Endothelial cell of umbilical vein (primary cell): Measurements from ENCODE around the gene FAM114A2. TPM values are rescaled to one million over a fixed set of nuclear protein-coding genes. Genes with fewer than 3 reads are reported as not detected.
A peak's percentile ranks its signal among the peaks of the same experiment; 100 is the strongest.

Source experiments
- BruUV-seq: library from RNA; stranded (reverse); fragments of 400-500 nt; replicated peaks from 2 replicates; lab custom pipeline; 2021; lab: Mats Ljungman, UMichigan
- CTCF ChIA-PET: fragments of 300-600, 350-600 bp; sonication (Branson Sonifier 250); formaldehyde crosslinking; loops from one replicate; lab custom pipeline; 2021; ENCODE audit warnings: antibody characterized with exemption, inconsistent platforms; lab: Charles Lee
- POLR2A ChIA-PET: fragments of 300-600, 350-600 bp; sonication (Branson Sonifier 250); formaldehyde crosslinking; loops from one replicate; lab custom pipeline; 2021; ENCODE audit warnings: antibody characterized with exemption, inconsistent platforms; lab: Charles Lee
- DNase-seq: peaks from one replicate; pipeline ENCODE4 v3.0.0-alpha.2; 2011; ENCODE audit warnings: low read depth, low spot score
- FAIRE-seq: peaks from 2 replicates; lab custom pipeline; 2011; peaks lifted over from hg19 to GRCh38; lab: Jason Lieb, UNC
- H2AFZ ChIP-seq: 2 replicates; pipeline ENCODE4 v1.6.0; 2012; ENCODE audit warnings: low read depth, low read length, control low read depth, inconsistent platforms
- H3K27ac ChIP-seq: 2 replicates; pipeline ENCODE4 v1.5.1; 2011; ENCODE audit warnings: low read depth, mild to moderate bottlenecking, control low read depth, low read length, moderate library complexity; ENCODE audit not compliant: insufficient read depth
- H3K27me3 ChIP-seq, 2 experiments: 2 replicates each; pipeline versions ENCODE4 v1.6.0 to v1.6.1; 2011; ENCODE audit warnings: low read length in 2 of 2, mixed read lengths in 1 of 2; ENCODE audit not compliant: control insufficient read depth in 2 of 2, insufficient read depth in 2 of 2
- H3K36me3 ChIP-seq, 2 experiments: 2 replicates in 1 of 2; 3 replicates in 1 of 2; pipeline ENCODE4 v1.5.1; 2011; ENCODE audit warnings: low read length in 2 of 2, mild to moderate bottlenecking in 1 of 2, moderate library complexity in 1 of 2; ENCODE audit not compliant: control insufficient read depth in 2 of 2, insufficient read depth in 2 of 2; ENCODE audit errors: extremely low read depth in 1 of 2
- H3K4me1 ChIP-seq: 3 replicates; pipeline ENCODE4 v1.5.1; 2011; ENCODE audit warnings: mild to moderate bottlenecking, low read length; ENCODE audit not compliant: control insufficient read depth, insufficient read depth; ENCODE audit errors: extremely low read depth
- H3K4me2 ChIP-seq: 2 replicates; pipeline ENCODE4 v1.6.1; 2011; ENCODE audit warnings: low read length, control low read depth, mixed read lengths; ENCODE audit not compliant: insufficient read depth
- H3K4me3 ChIP-seq, 3 experiments: fragments of 200-600 bp in 1 of 3; sonication (generic), shearing (Covaris generic) in 1 of 3; replicated peaks in 1 of 3; 2 replicates each; pipeline ENCODE4 v1.5.1; 2011 to 2016; ENCODE audit warnings: control low read depth in 3 of 3, low read length in 3 of 3, mild to moderate bottlenecking in 2 of 3, inconsistent platforms in 1 of 3, low read depth in 1 of 3, moderate library complexity in 1 of 3; ENCODE audit not compliant: insufficient read depth in 1 of 3
- H3K79me2 ChIP-seq: 2 replicates; pipeline ENCODE4 v1.6.0; 2012; ENCODE audit warnings: low read length, inconsistent platforms; ENCODE audit not compliant: control insufficient read depth, insufficient read depth
- H3K9ac ChIP-seq: replicated peaks from 2 replicates; pipeline ENCODE3; 2011; ENCODE audit warnings: low read length, control low read depth; ENCODE audit not compliant: insufficient read depth; ENCODE audit errors: extremely low read depth
- H3K9me1 ChIP-seq: replicated peaks from 3 replicates; pipeline ENCODE4 v1.6.0; 2011; ENCODE audit warnings: mild to moderate bottlenecking, low read length; ENCODE audit not compliant: control insufficient read depth, insufficient read depth; ENCODE audit errors: extremely low read depth
- H3K9me3 ChIP-seq: replicated peaks from 2 replicates; pipeline ENCODE4 v1.5.1; 2012; ENCODE audit warnings: low read length, inconsistent platforms; ENCODE audit not compliant: control insufficient read depth, insufficient read depth
- H4K20me1 ChIP-seq: replicated peaks from 2 replicates; pipeline ENCODE3; 2011; ENCODE audit warnings: mild to moderate bottlenecking, low read length; ENCODE audit not compliant: control insufficient read depth, insufficient read depth; ENCODE audit errors: extremely low read depth
- CTCF ChIP-seq, 2 donors: IDR thresholded peaks; 1 replicate in 1 of 2; 2 replicates in 1 of 2; pipeline ENCODE4 v1.5.1; 2011; ENCODE audit warnings: low read length in 2 of 2, mild to moderate bottlenecking in 2 of 2, moderate library complexity in 2 of 2, control low read depth in 1 of 2, inconsistent platforms in 1 of 2, low read depth in 1 of 2; ENCODE audit not compliant: insufficient read depth in 1 of 2; ENCODE audit errors: extremely low read depth in 1 of 2
- EZH2 ChIP-seq: IDR thresholded peaks from 2 replicates; pipeline ENCODE4 v1.6.1; 2012; ENCODE audit warnings: borderline replicate concordance, low read depth, mild to moderate bottlenecking, moderate library complexity, low read length, inconsistent platforms; ENCODE audit not compliant: severe bottlenecking
- FOS ChIP-seq: IDR thresholded peaks from 2 replicates; pipeline ENCODE4 v1.6.1; 2011; ENCODE audit warnings: mild to moderate bottlenecking, low read length, moderate library complexity, borderline replicate concordance; ENCODE audit not compliant: insufficient read depth
- GATA2 ChIP-seq: IDR thresholded peaks from 2 replicates; pipeline ENCODE4 v1.7.0; 2011; ENCODE audit warnings: low read depth, mild to moderate bottlenecking, moderate library complexity, mixed read lengths, low read length; ENCODE audit not compliant: insufficient read length, insufficient read depth
- JUN ChIP-seq: IDR thresholded peaks from 2 replicates; pipeline ENCODE4 v1.6.1; 2011; ENCODE audit warnings: borderline replicate concordance, low read depth; ENCODE audit not compliant: insufficient read length, insufficient read depth
- MAX ChIP-seq: IDR thresholded peaks from 2 replicates; pipeline ENCODE4 v1.6.1; 2011; ENCODE audit not compliant: insufficient read depth, insufficient read length
- MYC ChIP-seq: IDR thresholded peaks from one replicate; pipeline ENCODE4 v1.6.1; 2011; ENCODE audit warnings: mild to moderate bottlenecking, low read depth, low read length
- POLR2A ChIP-seq: IDR thresholded peaks from 2 replicates; pipeline ENCODE4 v1.6.1; 2012; ENCODE audit warnings: low read depth, mild to moderate bottlenecking, control low read depth, low read length
- POLR2AphosphoS5 ChIP-seq: IDR thresholded peaks from 2 replicates; pipeline ENCODE4 v1.6.1; 2012; ENCODE audit warnings: low read depth, mild to moderate bottlenecking, control low read depth, low read length, moderate library complexity; ENCODE audit not compliant: insufficient read depth
- dilution Hi-C: fragments of 300-500 bp; cut with MboI; formaldehyde crosslinking; loops from one replicate; pipeline ENCODE4 v1.15.0; 2019; ENCODE audit warnings: low sequenced_read_pairs; ENCODE audit not compliant: extremely low pct_ligation_motif_present
- intact Hi-C: fragments of 100-400 bp; cut with micrococcal nuclease; formaldehyde crosslinking; loops from one replicate; pipeline ENCODE4 v1.10.0; 2022
- polyA plus RNA-seq, 4 experiments: library from polyadenylated mRNA; depleted of rRNA in 3 of 4; stranded (reverse) in 3 of 4; unstranded in 1 of 4; fragments of >200 nt; gene quantifications; 2 replicates each; pipeline versions ENCODE4 v1.2.1 to v1.2.3, GENCODE V29; 2011 to 2012; ENCODE audit warnings: missing spikeins in 1 of 4
- total RNA-seq: library from RNA; stranded (reverse); gene quantifications from 2 replicates; pipeline ENCODE4 v1.2.3, GENCODE V29; 2021

Gene FAM114A2
- total and polyA plus RNA-seq, 2 donors (not counting 3 experiments of a cell fraction or from before 2014, with no cell fraction given), result 9.6 to 31.3 TPM

- no peaks in the 10 kb centered on the region for H4K20me1 ChIP-seq
- H3K9ac ChIP-seq, result no peak overlapping the region
- dilution Hi-C loops, result no loop called here
- H3K27me3 ChIP-seq, result no peaks in the 10 kb centered on the region
- H3K4me2 ChIP-seq, result no peak overlapping the region
- H3K9me1 ChIP-seq, result no peaks in the 10 kb centered on the region
- no peak overlapping the region for H2AFZ ChIP-seq
- DNase-seq (peak; percentile 24), FAIRE-seq (no peak)
- H3K9me3 ChIP-seq, result no peaks in the 10 kb centered on the region
- TF ChIP-seq GATA2 (peak; percentile 55), EZH2 (no peak)
- H3K27ac ChIP-seq, result no peak overlapping the region
- POLR2A ChIA-PET, result interaction anchor here (1.0 kb wide), 1 partner anchor 24 kb away, joined by 3 read pairs; the partner anchor contains the start of genes FAM114A2 and MFAP3
- H3K4me3 ChIP-seq, result no peak overlapping the region
- CTCF ChIA-PET, result interaction anchor here (0.7 to 1.8 kb wide), 3 partner anchors 10 to 372 kb away, joined by 3 to 7 read pairs (median 3); no protein-coding TSS in a partner anchor
- H3K36me3 ChIP-seq, result peaks cover 0 to 8% of the 10 kb centered on the region in 2 experiments
- no TSS peak for BruUV-seq
- no peaks in the 10 kb centered on the region for H3K79me2 ChIP-seq
- intact Hi-C loops, result no loop called here
- H3K4me1 ChIP-seq, result peaks cover 4% of the 10 kb centered on the region
Observed at GRCh38 chr5:154015071-154015693, 23.5 kb downstream of the FAM114A2 start.

- Histone ChIP-seq H4K20me1 (no peaks in the 10 kb centered on the region), H2AFZ (no peak overlapping the region), H3K79me2 (no peaks in the 10 kb centered on the region), H3K9ac (no peak overlapping the region), H3K4me1 (peaks cover 4% of the 10 kb centered on the region), H3K9me1 (no peaks in the 10 kb centered on the region), H3K9me3 (no peaks in the 10 kb centered on the region), H3K27me3 (no peaks in the 10 kb centered on the region), H3K27ac (no peak overlapping the region), H3K36me3 (peaks cover 0 to 8% of the 10 kb centered on the region in 2 experiments), H3K4me3 (no peak overlapping the region), H3K4me2 (no peak overlapping the region)
- dilution Hi-C loops (no loop called here), intact Hi-C loops (no loop called here)
- ChIA-PET CTCF (interaction anchor here (1.3 kb wide), 1 partner anchor 394 kb away, joined by 3 read pairs; no protein-coding TSS in a partner anchor), POLR2A (no interaction called here)
- DNase-seq, result no peak
- TF ChIP-seq GATA2 (no peak), POLR2A (no peak), CTCF (IDR thresholded peaks at IDR 0.05; ENCODE audit: extremely low read depth in 1 of 2, insufficient read depth in 1 of 2, low read depth in 1 of 2, low read length in 2 of 2) (no peak), POLR2AphosphoS5 (no peak), MAX (no peak), MYC (no peak), EZH2 (no peak), JUN (no peak), FOS (no peak)
- BruUV-seq, result no TSS peak
- no peak for FAIRE-seq
Observed at GRCh38 chr5:154010660-154011059, 28.1 kb downstream of the FAM114A2 start.
